ENCODE data around the gene STARD9.

Gene STARD9

GRCh38 chr15:42674472-42674871 lies 99.1 kb downstream of the STARD9 start:
- TF ChIP-seq FOXP2 (optimal IDR thresholded peaks at IDR 0.05; ENCODE audit: borderline replicate concordance, extremely low read depth, extremely low read length, insufficient read depth) (no peak), POLR2AphosphoS5 (IDR thresholded peaks at IDR 0.05; ENCODE audit: low read depth, low read length) (no peak), TAF1 (IDR thresholded peaks at IDR 0.05; ENCODE audit: borderline replicate concordance, insufficient read depth, low read length) (no peak), SIN3A (IDR thresholded peaks at IDR 0.05; ENCODE audit: borderline replicate concordance, insufficient read depth, low read length) (no peak), REST (IDR thresholded peaks at IDR 0.05; ENCODE audit: insufficient read depth in 1 of 2, low read depth in 2 of 2, low read length in 2 of 2) (no peak)

- TF ChIP-seq FOXP2 (optimal IDR thresholded peaks at IDR 0.05; ENCODE audit: borderline replicate concordance, extremely low read depth, extremely low read length, insufficient read depth) (no peak), TAF1 (IDR thresholded peaks at IDR 0.05; ENCODE audit: borderline replicate concordance, insufficient read depth, low read length) (no peak), REST (IDR thresholded peaks at IDR 0.05; ENCODE audit: insufficient read depth in 1 of 2, low read depth in 2 of 2, low read length in 2 of 2) (no peak), POLR2AphosphoS5 (IDR thresholded peaks at IDR 0.05; ENCODE audit: low read depth, low read length) (no peak), SIN3A (IDR thresholded peaks at IDR 0.05; ENCODE audit: borderline replicate concordance, insufficient read depth, low read length) (no peak)
Measured at GRCh38 chr15:42675021-42675420, 99.6 kb downstream of the STARD9 start.

GRCh38 chr15:42679285-42680141 lies 104.1 kb downstream of the STARD9 start:
- TF ChIP-seq SIN3A (IDR thresholded peaks at IDR 0.05; ENCODE audit: borderline replicate concordance, insufficient read depth, low read length), result no peak
- TF ChIP-seq FOXP2 (optimal IDR thresholded peaks at IDR 0.05; ENCODE audit: borderline replicate concordance, extremely low read depth, extremely low read length, insufficient read depth), result no peak
- no peak for TF ChIP-seq POLR2AphosphoS5 (IDR thresholded peaks at IDR 0.05; ENCODE audit: low read depth, low read length)
- TF ChIP-seq TAF1 (IDR thresholded peaks at IDR 0.05; ENCODE audit: borderline replicate concordance, insufficient read depth, low read length), result no peak
- TF ChIP-seq REST (IDR thresholded peaks at IDR 0.05; ENCODE audit: insufficient read depth in 1 of 2, low read depth in 2 of 2, low read length in 2 of 2), result no peak

- TF ChIP-seq TAF1 (IDR thresholded peaks at IDR 0.05; ENCODE audit: borderline replicate concordance, insufficient read depth, low read length) (no peak), SIN3A (IDR thresholded peaks at IDR 0.05; ENCODE audit: borderline replicate concordance, insufficient read depth, low read length) (no peak), REST (IDR thresholded peaks at IDR 0.05; ENCODE audit: insufficient read depth in 1 of 2, low read depth in 2 of 2, low read length in 2 of 2) (no peak), POLR2AphosphoS5 (IDR thresholded peaks at IDR 0.05; ENCODE audit: low read depth, low read length) (no peak), FOXP2 (optimal IDR thresholded peaks at IDR 0.05; ENCODE audit: borderline replicate concordance, extremely low read depth, extremely low read length, insufficient read depth) (no peak)
Measured at GRCh38 chr15:42681119-42681518, 105.7 kb downstream of the STARD9 start.
